Hepatocyte (in vitro differentiated cells): Measurements from ENCODE around the gene MPDZ. TPM values are rescaled to one million over a fixed set of nuclear protein-coding genes. Genes with fewer than 3 reads are reported as not detected.

Source experiments
- DNase-seq: peaks from one replicate; pipeline ENCODE4 v3.0.0-alpha.2; 2016; ENCODE audit warnings: low spot score
- H2AFZ ChIP-seq: fragments of 200-600 bp; sonication (generic); 2 replicates; pipeline ENCODE4 v1.6.0; 2016; ENCODE audit warnings: antibody characterized with exemption, mild to moderate bottlenecking
- H3K27ac ChIP-seq: fragments of 200-600 bp; sonication (generic); 2 replicates; pipeline ENCODE4 v1.5.1; 2016; ENCODE audit warnings: mild to moderate bottlenecking
- H3K27me3 ChIP-seq: fragments of 200-600 bp; sonication (generic); 2 replicates; pipeline ENCODE4 v1.6.1; 2016
- H3K36me3 ChIP-seq: fragments of 200-600 bp; sonication (generic); replicated peaks from 2 replicates; pipeline ENCODE4 v1.5.1; 2016; ENCODE audit warnings: low read depth; ENCODE audit not compliant: insufficient read depth
- H3K4me1 ChIP-seq: fragments of 200-600 bp; sonication (generic); 2 replicates; pipeline ENCODE4 v1.5.1; 2016; ENCODE audit warnings: mild to moderate bottlenecking, moderate library complexity; ENCODE audit not compliant: insufficient read depth
- H3K4me2 ChIP-seq: fragments of 200-600 bp; sonication (generic); 2 replicates; pipeline ENCODE4 v1.6.0; 2016
- H3K4me3 ChIP-seq: fragments of 200-600 bp; sonication (generic); 2 replicates; pipeline ENCODE4 v1.5.1; 2016; ENCODE audit warnings: mild to moderate bottlenecking
- H3K79me2 ChIP-seq: fragments of 200-600 bp; sonication (generic); 2 replicates; pipeline ENCODE4 v1.6.0; 2017; ENCODE audit warnings: mild to moderate bottlenecking
- H3K9me2 ChIP-seq: fragments of 200-600 bp; sonication (generic); replicated peaks from 2 replicates; pipeline ENCODE4 v1.6.0; 2017; ENCODE audit warnings: mild to moderate bottlenecking; ENCODE audit not compliant: insufficient read depth
- H3K9me3 ChIP-seq: fragments of 200-600 bp; sonication (generic); 2 replicates; pipeline ENCODE4 v1.5.1; 2016; ENCODE audit warnings: low read depth, mild to moderate bottlenecking
- H4K20me1 ChIP-seq: fragments of 200-600 bp; sonication (generic); 2 replicates; pipeline ENCODE4 v1.6.0; 2016; ENCODE audit warnings: mild to moderate bottlenecking; ENCODE audit not compliant: insufficient read depth, poor library complexity, severe bottlenecking
- EZH2 ChIP-seq: fragments of 200-600 bp; sonication (generic); IDR thresholded peaks from 2 replicates; pipeline ENCODE4 v1.6.1; 2016; ENCODE audit warnings: antibody characterized with exemption, mild to moderate bottlenecking, borderline replicate concordance
- EZH2phosphoT487 ChIP-seq: fragments of 200-600 bp; sonication (generic); IDR thresholded peaks from one replicate; pipeline ENCODE4 v1.6.1; 2018; ENCODE audit warnings: antibody characterized with exemption, mild to moderate bottlenecking, low read depth, moderate library complexity; ENCODE audit not compliant: unreplicated experiment, severe bottlenecking
- WGBS: methylation state at CpG from one replicate; pipeline ENCODE4 v1.1.6; 2016; ENCODE audit warnings: low lambda C conversion rate; ENCODE audit errors: missing lambda C conversion rate; 5-methylcytosine and 5-hydroxymethylcytosine counted together
- polyA plus RNA-seq: library from polyadenylated mRNA; unstranded; fragments of >200 nt; fragmentation: Nextera tagmentation; extraction: Ambion mirVana; gene quantifications from 2 replicates; pipeline ENCODE4 v1.2.1, GENCODE V29; 2016
- total RNA-seq: library from RNA; depleted of rRNA; stranded (reverse); fragments of >200 nt; gene quantifications from 2 replicates; pipeline ENCODE4 v1.2.3, GENCODE V29; 2014
- TF ChIP-seq, protein P1 (sequence below): fragments of 200-600 bp; sonication (generic); IDR thresholded peaks from 2 replicates; pipeline ENCODE4 v1.5.1; 2016; ENCODE audit warnings: antibody characterized with exemption, mild to moderate bottlenecking; ENCODE audit not compliant: poor library complexity

The MPDZ gene
- total and polyA plus RNA-seq, 2 experiments from 2014 or later = 16.7 to 45.5 TPM

DNA sequence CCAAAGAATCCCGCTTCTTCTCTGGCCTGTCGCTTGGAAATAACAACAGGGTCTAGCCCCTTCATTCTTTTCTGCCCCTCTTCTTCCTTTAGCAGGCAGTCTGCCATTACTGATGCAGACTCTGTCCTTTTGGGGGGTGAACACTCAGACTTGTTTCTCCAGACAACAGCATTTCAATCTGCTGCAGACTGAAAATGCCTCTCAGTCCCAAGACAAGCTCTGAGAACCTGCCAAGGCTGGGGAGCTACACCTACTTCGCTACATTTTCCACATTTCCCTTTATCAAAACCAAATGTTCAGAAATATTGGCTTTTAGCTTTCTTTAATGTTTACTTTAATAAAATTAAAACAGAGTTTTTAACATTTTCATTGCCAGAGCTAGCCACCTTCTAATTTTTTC is 152.4 kb downstream of the MPDZ start:
- H3K4me2 ChIP-seq = no peak overlapping the region
- DNase-seq = no peak
- H3K36me3 ChIP-seq = no peaks in the 10 kb centered on the region
- H3K27ac ChIP-seq = peak overlapping the region; percentile 25
- no peak overlapping the region for H2AFZ ChIP-seq
- TF ChIP-seq EZH2 (no peak), EZH2phosphoT487 (no peak)
- TF ChIP-seq, protein P1, sequence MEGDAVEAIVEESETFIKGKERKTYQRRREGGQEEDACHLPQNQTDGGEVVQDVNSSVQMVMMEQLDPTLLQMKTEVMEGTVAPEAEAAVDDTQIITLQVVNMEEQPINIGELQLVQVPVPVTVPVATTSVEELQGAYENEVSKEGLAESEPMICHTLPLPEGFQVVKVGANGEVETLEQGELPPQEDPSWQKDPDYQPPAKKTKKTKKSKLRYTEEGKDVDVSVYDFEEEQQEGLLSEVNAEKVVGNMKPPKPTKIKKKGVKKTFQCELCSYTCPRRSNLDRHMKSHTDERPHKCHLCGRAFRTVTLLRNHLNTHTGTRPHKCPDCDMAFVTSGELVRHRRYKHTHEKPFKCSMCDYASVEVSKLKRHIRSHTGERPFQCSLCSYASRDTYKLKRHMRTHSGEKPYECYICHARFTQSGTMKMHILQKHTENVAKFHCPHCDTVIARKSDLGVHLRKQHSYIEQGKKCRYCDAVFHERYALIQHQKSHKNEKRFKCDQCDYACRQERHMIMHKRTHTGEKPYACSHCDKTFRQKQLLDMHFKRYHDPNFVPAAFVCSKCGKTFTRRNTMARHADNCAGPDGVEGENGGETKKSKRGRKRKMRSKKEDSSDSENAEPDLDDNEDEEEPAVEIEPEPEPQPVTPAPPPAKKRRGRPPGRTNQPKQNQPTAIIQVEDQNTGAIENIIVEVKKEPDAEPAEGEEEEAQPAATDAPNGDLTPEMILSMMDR = no peak
- H3K9me2 ChIP-seq = no peaks in the 10 kb centered on the region
- WGBS = 77% methylated on average over 3 of the region's 3 CpGs
- H4K20me1 ChIP-seq = no peaks in the 10 kb centered on the region
- no peaks in the 10 kb centered on the region for H3K4me1 ChIP-seq
- no peak overlapping the region for H3K4me3 ChIP-seq
- H3K9me3 ChIP-seq = no peaks in the 10 kb centered on the region
- no peaks in the 10 kb centered on the region for H3K79me2 ChIP-seq
- no peaks in the 10 kb centered on the region for H3K27me3 ChIP-seq

DNA sequence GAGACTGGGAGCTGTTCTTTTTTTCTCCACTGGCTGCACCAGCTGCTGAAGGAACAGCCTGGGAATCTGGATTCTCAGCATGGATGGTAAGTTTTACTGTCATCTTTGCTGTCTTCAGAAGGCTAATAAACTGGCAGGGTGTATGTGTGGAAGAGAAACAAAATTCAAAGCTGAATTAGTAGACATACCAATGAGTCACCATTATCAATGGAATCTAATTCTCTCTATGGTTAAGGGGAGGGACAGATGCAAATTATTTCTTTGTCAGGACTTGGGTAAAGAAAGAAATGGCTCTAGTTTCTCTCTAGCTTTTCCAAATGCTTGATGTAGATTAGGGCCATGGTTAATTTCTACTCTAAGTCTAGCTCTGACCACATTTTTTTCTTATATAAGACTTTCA is 154.2 kb downstream of the MPDZ start:
- no peaks in the 10 kb centered on the region for H3K27me3 ChIP-seq

DNA sequence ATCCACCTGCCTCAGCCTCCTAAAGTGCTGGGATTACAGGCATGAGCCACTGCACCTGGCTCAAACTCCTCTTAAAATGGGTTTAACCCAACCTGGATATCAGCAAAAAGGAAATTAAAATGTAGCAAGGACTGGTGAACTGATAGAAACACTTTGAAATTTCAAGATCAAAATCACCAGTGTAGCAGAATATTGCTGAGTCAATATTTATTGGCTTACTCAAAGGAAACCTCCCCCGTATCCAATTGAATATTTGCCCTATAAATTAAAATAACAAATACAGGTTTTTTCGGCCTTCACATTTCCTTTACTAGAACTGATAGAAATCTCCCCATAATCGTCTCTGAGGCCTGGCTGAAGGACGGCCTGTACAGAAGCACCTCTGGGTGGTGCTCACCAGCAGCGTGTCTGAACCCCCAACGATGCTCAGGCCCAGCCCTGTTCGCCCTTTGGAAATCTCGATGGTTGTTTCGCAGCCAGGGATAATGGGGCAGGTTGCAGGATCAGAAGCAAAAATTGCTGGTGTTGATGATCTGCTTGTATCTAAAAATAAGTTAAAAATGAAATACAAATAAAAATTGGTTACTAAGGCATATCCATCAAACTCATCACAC is 156.6 kb downstream of the MPDZ start:
- no peak for TF ChIP-seq EZH2phosphoT487
- TF ChIP-seq EZH2 = no peak
- TF ChIP-seq, protein P1 = no peak
- Histone ChIP-seq H3K4me1 (no peaks in the 10 kb centered on the region), H3K79me2 (no peaks in the 10 kb centered on the region), H3K27ac (no peak overlapping the region), H3K4me2 (no peak overlapping the region), H4K20me1 (no peaks in the 10 kb centered on the region), H3K9me2 (no peaks in the 10 kb centered on the region), H3K9me3 (no peaks in the 10 kb centered on the region), H2AFZ (no peak overlapping the region), H3K27me3 (no peaks in the 10 kb centered on the region), H3K4me3 (no peak overlapping the region), H3K36me3 (no peaks in the 10 kb centered on the region)
- WGBS = 95% methylated on average over 9 of the region's 9 CpGs
- DNase-seq = no peak

More for the DNA sequence above, 154.2 kb downstream of the MPDZ start:
- no peak for DNase-seq
- Histone ChIP-seq H3K9me2 (no peaks in the 10 kb centered on the region), H3K36me3 (no peaks in the 10 kb centered on the region), H3K27ac (peak overlapping the region; percentile 25), H2AFZ (no peak overlapping the region), H3K4me3 (no peak overlapping the region), H3K79me2 (no peaks in the 10 kb centered on the region), H3K4me2 (no peak overlapping the region), H3K9me3 (no peaks in the 10 kb centered on the region), H3K4me1 (no peaks in the 10 kb centered on the region), H4K20me1 (no peaks in the 10 kb centered on the region)
- TF ChIP-seq, protein P1 = no peak
- TF ChIP-seq EZH2 (no peak), EZH2phosphoT487 (no peak)

DNA sequence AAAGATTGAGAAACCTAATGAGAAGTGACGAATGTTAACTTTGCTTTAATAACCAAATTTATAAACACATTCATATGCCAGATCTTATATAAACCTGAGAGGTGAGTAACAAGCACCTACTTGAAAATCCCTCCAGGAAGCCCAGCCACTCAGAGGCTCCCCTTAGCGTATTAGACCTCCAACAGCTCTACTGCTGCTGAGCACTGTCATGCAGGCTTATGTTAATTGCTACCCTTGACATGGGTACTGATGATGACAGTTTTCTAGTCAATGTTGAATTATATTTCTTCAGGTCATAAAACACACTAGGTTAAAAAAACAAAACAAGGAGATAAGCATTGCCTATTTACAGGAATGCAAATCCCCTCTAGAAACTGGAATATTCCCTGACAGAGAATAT is 161.2 kb downstream of the MPDZ start:
- WGBS = 94% methylated on average over 2 of the region's 2 CpGs
- H3K4me2 ChIP-seq = no peak overlapping the region
- no peak for DNase-seq
- H3K27ac ChIP-seq = no peak overlapping the region
- H3K27me3 ChIP-seq = no peaks in the 10 kb centered on the region
- H3K4me1 ChIP-seq = no peaks in the 10 kb centered on the region
- H2AFZ ChIP-seq = no peak overlapping the region
- no peaks in the 10 kb centered on the region for H3K36me3 ChIP-seq
- H4K20me1 ChIP-seq = no peaks in the 10 kb centered on the region
- no peaks in the 10 kb centered on the region for H3K9me2 ChIP-seq
- no peak for TF ChIP-seq EZH2phosphoT487
- TF ChIP-seq, protein P1 = no peak
- TF ChIP-seq EZH2 = no peak
- H3K9me3 ChIP-seq = no peaks in the 10 kb centered on the region
- H3K4me3 ChIP-seq = no peak overlapping the region
- H3K79me2 ChIP-seq = no peaks in the 10 kb centered on the region
